Neural cell (in vitro differentiated cells): ENCODE measurements around the gene TRMT2A.

ENCODE experiments used
- EP300 ChIP-seq: fragments of 450-650 bp; conservative IDR thresholded peaks from 2 replicates; pipeline ENCODE4 v1.6.1; 2014; ENCODE audit warnings: antibody characterized with exemption, mild to moderate bottlenecking, moderate library complexity; ENCODE audit not compliant: poor library complexity, severe bottlenecking
- TF ChIP-seq, protein P1 (sequence below): fragments of 450-650 bp; IDR thresholded peaks from 2 replicates; pipeline ENCODE4 v1.5.1; 2014; ENCODE audit warnings: antibody characterized with exemption, mild to moderate bottlenecking, moderate library complexity; ENCODE audit not compliant: poor library complexity, severe bottlenecking

DNA sequence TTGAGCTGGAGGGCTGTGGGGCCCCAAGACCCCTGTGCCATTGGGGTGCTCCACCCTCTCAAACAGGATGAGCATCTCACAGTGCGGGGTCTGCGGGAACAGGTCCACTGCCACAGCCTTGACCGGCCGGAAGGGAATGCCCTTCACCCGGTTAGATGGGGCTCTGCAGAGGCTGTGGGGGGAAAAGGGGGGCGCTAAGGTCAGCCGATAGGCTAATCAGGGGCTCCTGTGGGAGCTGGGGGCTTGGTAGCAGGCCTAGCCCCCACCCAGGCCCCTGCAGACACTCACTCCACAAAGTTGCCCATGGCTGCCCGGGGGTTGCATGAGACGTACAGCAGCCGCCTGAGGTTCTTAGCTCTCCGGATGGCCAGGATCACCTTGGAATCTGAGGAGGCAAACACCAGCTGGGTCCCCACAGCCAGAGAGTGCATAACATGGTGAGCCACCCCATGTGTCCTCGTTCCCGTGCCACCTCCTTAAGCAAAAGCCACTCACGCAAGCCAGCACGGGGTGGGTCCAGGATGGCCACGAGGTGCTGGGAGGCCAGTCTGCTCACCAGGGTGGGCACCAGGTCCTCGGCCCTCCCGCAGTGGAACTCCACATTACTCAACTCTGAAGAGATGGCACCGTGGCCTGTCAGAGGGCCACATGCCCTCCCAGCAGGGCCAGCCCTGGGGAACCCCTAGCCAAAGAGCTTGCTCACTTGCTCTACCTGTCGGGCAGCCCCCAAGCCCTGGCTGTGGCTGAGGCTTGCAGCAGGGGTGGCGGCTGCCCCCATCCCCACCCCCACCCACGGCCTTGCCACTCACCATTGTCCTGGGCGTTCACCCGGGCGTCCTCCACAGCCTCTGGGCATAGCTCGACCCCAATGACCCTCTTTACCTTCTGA lies 4.2 kb downstream of the TRMT2A start:
- TF ChIP-seq EP300 = no peak
- TF ChIP-seq, protein P1, sequence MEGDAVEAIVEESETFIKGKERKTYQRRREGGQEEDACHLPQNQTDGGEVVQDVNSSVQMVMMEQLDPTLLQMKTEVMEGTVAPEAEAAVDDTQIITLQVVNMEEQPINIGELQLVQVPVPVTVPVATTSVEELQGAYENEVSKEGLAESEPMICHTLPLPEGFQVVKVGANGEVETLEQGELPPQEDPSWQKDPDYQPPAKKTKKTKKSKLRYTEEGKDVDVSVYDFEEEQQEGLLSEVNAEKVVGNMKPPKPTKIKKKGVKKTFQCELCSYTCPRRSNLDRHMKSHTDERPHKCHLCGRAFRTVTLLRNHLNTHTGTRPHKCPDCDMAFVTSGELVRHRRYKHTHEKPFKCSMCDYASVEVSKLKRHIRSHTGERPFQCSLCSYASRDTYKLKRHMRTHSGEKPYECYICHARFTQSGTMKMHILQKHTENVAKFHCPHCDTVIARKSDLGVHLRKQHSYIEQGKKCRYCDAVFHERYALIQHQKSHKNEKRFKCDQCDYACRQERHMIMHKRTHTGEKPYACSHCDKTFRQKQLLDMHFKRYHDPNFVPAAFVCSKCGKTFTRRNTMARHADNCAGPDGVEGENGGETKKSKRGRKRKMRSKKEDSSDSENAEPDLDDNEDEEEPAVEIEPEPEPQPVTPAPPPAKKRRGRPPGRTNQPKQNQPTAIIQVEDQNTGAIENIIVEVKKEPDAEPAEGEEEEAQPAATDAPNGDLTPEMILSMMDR = no peak
